HCT116 (cell line): ENCODE data around the gene HTRA3.

Experiments
- ATF3 ChIP-seq: IDR thresholded peaks from 2 replicates; pipeline ENCODE4 v1.6.1; 2012
- CTCF ChIP-seq, 3 experiments: fragments of 200-600 bp in 1 of 3; sonication (generic) in 1 of 3; IDR thresholded peaks in 2 of 3; conservative IDR thresholded peaks in 1 of 3; 2 replicates each; pipeline ENCODE4 v1.5.1; 2012 to 2017; ENCODE audit warnings: low read depth in 2 of 3, low read length in 2 of 3, antibody characterized with exemption in 1 of 3, borderline replicate concordance in 1 of 3, control low read depth in 1 of 3, mild to moderate bottlenecking in 1 of 3, mixed read lengths in 1 of 3, mixed run types in 1 of 3, moderate library complexity in 1 of 3; ENCODE audit not compliant: insufficient read depth in 1 of 3

GRCh38 chr4:8336412-8337075 is 67.0 kb downstream of the HTRA3 start:
- TF ChIP-seq CTCF (IDR thresholded peaks at IDR 0.05 in 2 of 3, conservative IDR thresholded peaks at IDR 0.05 in 1 of 3; ENCODE audit: borderline replicate concordance in 1 of 3, insufficient read depth in 1 of 3, low read depth in 2 of 3, low read length in 2 of 3) (no peak), ATF3 (no peak)
